Stimulated activated CD8-positive, alpha-beta memory T cell treated with anti-CD3 and anti-CD28 coated beads, Interleukin-4, amount 100 ng/mL, for 24 hours (primary cell): ENCODE measurements around the gene C17orf114.

Experiments used
- DNase-seq: peaks from one replicate; pipeline ENCODE4 v3.0.0-alpha.2; 2020; ENCODE audit warnings: low read depth

The C17orf114 gene

DNA sequence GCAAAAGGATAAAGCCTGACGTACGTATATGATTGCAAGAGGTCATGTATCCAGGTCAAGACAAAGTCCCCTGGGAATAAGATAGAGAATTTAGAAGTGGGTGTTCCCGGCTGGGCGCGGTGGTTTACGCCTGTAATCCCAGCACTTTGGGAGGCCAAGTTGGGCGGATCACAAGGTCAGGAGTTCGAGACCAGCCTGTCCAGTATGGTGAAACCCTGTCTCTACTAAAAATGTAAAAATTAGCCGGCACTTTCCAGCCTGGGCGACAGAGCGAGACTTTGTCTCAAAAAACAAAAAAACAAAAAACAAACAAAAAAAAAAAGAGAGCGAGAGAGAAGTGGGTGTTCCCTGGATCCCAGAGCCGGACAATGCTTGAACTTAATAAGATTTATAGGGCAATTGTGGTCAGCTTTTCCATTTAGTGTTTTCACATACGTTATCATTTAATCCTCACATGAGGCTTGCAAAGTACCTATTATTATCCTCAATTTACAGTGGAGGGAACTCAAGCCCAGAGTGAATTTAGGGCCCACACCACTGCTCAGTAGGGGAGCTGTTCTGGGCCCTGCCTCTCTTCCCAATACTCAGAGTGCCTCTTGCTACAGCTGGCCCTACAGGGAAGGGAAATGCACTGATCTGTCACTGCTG lies 13.8 kb downstream of the C17orf114 start:
- no peak for DNase-seq

DNA sequence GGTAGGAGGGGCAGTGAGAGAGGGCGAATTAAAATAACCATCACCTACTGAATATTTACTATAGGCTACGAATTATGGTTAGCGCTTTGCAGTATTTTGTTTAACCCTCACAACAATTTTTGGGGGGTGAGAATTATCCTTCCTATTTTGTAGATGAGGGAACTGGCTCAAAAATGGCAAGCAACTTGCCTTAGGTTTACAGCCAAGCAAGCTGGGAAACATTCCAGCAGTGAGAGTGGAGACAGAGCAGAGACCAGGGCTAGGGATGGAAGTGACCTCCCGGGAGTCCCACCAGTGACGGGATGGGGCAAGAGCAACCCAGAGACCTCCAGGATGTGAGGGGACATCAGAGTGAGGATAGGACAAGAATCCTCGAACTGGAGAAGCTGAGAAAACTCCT lies 15.6 kb downstream of the C17orf114 start:
- DNase-seq = no peak

- no peak for DNase-seq
Measured at GRCh38 chr17:4786106-4786511, 16.0 kb downstream of the C17orf114 start, which contains the start of gene VMO1. TSS of gene VMO1 (minus strand) at chr17:4786364. CDS start at chr17:4786352, 12 bp downstream.

GRCh38 chr17:4785311-4786105 lies 16.6 kb downstream of the C17orf114 start:
- DNase-seq = no peak

- DNase-seq = no peak
Measured at GRCh38 chr17:4782652-4783051, 19.5 kb downstream of the C17orf114 start.

DNA sequence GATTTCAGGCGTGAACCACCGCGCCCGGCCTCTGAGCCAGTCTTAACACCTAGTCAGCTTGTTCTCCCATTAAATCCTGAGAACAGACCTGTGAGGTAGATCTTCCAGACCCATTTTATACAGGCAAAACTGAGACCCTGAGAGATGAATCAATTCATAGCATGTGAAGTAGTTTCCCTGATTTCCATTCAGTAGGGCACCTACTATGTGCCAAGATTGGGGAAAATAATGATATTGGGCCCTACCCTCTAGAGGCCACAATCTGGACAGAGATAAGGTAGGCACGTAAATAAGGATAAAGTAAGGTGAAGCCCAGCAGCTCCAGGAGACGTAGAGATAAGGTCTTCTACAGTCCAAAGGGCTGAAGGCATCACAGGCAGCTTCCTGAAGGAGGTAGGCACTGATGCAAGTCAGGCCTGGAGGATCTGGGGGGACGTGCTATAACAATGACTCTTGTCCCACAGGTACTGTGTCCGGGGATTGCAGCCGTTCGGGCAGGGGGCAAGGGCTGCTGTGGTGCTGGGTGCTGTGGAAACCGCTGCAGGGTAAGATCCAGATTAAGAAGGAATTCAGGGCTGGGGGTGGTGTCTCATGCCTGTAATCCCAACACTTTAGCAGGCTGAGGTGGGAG lies 21.7 kb downstream of the C17orf114 start:
- DNase-seq = no peak

DNA sequence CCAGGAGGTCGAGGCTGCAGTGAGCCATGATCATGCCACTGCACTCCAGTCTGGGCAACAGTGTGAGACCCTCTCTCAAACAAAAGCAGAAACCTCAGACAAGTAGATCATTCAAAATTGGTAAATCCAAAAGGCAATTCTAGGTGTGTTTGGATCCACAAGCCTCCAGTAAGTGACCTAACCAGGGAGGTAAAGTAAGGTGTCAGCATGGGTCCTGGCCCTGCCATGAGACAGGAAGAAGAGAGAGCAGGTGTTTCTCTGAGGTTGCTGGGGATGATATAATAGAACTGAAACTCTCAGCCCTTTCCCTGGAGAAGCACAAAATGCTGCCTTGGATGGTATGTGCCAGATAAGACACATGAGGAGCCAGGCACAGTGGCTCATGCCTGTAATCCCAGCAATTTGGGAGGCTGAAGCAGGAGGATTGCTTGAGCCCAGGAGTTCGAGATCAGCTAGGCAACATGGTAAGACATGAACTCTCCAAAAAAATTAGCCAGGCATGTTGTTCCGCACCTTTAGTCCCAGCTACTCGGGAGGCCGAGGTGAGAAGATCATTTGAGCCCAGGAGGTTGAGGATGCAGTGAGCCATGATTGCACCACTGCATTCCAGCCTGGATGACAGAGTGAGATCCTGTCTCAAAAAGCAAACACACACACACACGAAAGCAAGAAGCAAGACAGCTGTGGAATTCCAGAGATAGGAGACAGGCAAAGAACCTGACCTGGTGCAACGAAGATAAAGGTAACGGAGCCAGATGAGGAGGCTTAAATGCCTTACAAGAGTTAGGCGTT lies 24.0 kb downstream of the C17orf114 start:
- DNase-seq = no peak

DNA sequence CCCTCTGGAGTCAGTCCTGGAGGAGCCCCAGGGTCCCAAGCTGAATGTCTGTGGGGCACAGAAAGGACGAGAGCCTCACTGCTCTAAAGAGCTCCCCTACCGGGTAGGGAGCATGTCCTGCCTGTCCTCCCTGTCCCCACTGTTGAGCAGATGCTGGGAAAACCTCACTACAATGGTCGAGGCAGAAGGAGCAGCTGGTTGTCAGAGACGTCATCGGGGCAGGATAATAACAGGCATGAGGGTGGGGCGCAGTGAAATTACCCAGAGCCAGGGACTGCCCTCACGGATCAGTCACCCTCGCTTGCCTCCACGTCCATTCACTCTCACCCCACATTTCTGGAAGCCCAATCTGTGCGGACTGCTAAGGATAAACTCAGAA lies 29.9 kb downstream of the C17orf114 start:
- DNase-seq = no peak

DNA sequence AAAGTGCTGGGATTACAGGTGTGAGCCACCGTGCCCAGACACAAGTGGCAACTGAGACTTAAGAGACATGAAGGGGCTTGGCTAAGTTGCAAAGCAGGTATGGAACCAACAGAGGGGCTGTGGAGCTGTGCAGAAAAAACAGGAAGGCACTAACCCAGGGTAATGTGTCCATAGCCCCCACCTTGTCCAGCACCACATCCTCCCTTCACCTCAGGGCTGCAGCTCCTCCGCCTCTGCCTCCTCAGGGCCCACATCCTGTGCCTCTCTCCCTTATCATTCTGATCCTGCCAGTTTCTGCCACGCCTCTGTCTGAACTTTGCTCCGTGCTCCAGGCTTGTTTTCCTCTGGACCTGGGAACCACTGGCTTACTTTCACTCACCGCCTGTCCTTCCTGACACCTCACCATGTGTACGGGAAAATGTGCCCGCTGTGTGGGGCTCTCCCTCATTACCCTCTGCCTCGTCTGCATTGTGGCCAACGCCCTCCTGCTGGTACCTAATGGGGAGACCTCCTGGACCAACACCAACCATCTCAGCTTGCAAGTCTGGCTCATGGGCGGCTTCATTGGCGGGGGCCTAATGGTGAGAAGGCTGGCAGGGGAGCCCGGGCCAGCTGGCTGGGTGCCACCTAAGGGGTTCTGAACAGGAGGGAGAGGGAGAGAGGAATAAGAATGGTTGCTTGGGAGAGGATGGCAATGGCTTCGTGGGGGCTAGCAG lies 30.5 kb downstream of the C17orf114 start, which contains the start of gene TM4SF5:
Gene TM4SF5 (plus strand): TSS at position 368 of the 716 bp plus-strand sequence. CDS start 37 bp downstream, at position 405.
- DNase-seq = no peak

- DNase-seq = no peak
Measured at GRCh38 chr17:4769628-4770027, 32.5 kb downstream of the C17orf114 start.

DNA sequence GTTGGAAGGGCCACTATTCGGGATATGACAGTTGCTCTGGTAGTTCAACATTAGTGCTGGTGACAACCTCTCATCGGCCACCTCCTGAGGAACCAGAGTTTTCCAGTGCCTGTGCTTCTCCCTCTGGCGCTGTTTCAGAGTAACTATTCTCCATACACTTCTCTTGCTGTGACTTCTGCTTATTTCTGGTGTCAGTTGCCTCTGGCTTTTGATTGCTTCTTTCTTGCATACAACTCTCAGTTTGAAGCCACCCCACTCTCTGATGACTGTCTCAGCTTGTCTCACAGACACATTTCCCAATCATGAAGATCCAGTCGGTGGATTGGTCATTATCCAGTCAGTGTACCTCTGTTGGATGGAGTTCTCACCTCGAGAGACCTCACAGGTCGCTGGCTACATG lies 33.8 kb downstream of the C17orf114 start:
- DNase-seq = no peak

DNA sequence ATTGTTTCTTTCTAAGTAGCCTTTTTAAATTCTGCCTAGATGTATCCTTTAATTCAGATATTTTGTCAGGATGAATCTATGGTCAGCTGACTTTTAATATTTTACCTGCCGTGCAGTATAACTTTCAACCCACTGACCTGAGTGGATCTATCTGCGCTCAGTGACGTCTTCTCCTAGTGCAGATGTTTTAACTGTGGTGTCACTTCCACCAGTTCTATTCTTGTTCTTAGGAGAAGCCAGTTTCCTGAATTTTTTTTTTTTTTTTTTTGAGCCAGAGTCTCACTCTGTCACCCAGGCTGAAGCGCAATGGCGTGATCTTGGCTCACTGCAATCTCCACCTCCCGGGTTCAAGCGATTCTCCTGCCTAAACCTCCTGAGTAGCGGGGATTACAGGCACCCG lies 35.4 kb downstream of the C17orf114 start:
- DNase-seq = no peak

GRCh38 chr17:4766201-4766600 lies 35.9 kb downstream of the C17orf114 start:
- DNase-seq = no peak

- no peak for DNase-seq
Measured at GRCh38 chr17:4764595-4764994, 37.5 kb downstream of the C17orf114 start.

DNA sequence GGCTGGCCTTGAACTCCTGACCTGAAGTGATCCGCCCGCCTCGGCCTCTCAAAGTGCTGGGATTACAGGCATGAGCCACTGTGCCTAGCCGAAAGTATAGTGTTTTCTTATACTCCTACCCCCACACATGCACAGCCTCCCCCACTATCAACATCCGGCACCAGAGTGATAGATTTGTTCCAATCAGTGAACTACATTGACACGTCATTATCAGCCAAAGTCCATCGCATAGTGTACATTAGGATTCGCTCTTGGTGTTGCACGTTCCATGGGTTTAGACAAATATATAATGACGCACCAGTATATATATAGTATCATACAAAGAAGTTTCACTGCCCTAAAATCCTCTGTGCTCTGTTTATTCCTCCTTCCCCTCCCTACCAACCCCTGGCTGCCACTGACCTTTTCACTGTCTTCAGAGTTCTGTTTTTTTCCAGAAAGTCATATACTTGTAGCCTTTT lies 42.3 kb downstream of the C17orf114 start:
- DNase-seq = no peak

DNA sequence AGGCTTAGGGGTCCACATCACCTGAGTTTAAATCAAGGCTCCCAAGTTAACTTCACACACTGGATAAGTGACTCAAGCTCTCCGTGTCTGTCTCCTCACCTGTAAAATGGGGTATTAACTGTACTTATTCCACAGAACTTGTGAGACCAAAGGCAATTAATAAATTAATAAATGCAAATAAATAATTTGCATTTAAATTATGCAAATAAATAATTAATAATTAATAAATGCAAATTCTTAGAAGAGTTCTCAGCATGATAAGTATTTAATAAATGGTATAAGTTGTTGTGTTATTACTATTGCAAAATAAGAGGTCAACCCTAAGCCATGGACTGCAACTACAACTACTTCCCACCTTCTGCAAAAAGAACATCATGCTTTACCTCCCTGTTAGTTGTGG lies 48.7 kb downstream of the C17orf114 start:
- no peak for DNase-seq

DNA sequence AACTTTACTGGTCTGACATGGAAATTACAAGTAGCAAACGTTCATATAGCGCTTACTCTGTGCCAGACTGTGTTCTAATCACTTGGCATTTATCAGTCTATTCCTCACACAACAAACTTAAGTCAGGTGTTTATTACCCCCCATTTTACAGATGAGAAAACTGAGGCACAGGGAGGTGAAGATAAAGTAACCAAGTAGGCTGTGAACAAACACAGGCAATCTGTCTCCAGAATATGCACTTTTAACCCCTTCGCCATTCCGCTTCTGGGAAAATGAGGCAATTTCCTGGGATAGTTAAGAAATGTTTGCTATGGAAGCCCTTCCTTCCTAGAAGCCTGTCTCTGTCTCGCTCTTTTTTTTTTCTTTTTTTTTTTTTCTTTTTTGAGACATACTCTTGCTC lies 50.2 kb downstream of the C17orf114 start:
- DNase-seq = no peak
